Mononuclear cell (primary cell): ENCODE results near the gene NUPR1. TPM values are rescaled to one million over a fixed set of nuclear protein-coding genes. Genes with fewer than 3 reads are reported as not detected.
"Not testable (repeated sequence)": the region's sequence is repeated elsewhere in the genome, so short reads cannot be mapped to it uniquely, and the experiment has no call there.

Experiments used
- H3K27me3 ChIP-seq: 2 replicates; pipeline ENCODE4 v1.6.0; 2011; ENCODE audit warnings: low read length, control low read depth; ENCODE audit not compliant: insufficient read depth
- H3K4me1 ChIP-seq: 2 replicates; pipeline ENCODE4 v1.5.1; 2011; ENCODE audit warnings: mild to moderate bottlenecking, low read length, control low read depth; ENCODE audit not compliant: insufficient read depth
- H3K4me3 ChIP-seq: 2 replicates; pipeline ENCODE4 v1.5.1; 2011; ENCODE audit warnings: mild to moderate bottlenecking, low read length, moderate library complexity
- H3K9me3 ChIP-seq: 2 replicates; pipeline ENCODE4 v1.5.1; 2011; ENCODE audit warnings: low read depth, mild to moderate bottlenecking, control low read depth, low read length
- total RNA-seq: library from RNA; depleted of rRNA; stranded (reverse); fragments of >200 nt; gene quantifications from one replicate; pipeline ENCODE4 v1.2.3, GENCODE V29; 2012

Gene NUPR1
- total RNA-seq, 1 donor = under 0.01 TPM

DNA sequence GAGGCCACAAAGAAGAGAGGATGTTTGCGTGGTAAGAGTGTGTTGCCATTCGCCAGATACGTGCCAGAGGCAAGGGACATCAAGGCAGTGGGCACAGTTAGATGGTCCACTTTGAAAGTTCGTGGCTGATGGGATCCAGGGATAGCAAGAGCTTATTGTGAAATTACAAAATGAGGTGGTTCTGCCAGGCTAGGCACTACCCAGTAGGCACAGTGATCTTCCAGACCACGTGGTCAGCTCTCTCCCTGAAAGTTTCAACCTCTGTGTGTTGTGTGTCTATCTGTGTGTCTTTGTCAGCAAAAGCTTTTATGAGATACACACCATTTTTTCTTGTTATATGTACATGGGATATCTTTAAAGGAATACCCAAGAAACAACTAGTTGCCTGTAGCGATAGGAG lies 24.4 kb upstream of the NUPR1 start:
- H3K4me3 ChIP-seq = no peak overlapping the region
- no peaks in the 10 kb centered on the region for H3K4me1 ChIP-seq
- H3K27me3 ChIP-seq = no peaks in the 10 kb centered on the region
- peaks cover 8% of the 10 kb centered on the region for H3K9me3 ChIP-seq

DNA sequence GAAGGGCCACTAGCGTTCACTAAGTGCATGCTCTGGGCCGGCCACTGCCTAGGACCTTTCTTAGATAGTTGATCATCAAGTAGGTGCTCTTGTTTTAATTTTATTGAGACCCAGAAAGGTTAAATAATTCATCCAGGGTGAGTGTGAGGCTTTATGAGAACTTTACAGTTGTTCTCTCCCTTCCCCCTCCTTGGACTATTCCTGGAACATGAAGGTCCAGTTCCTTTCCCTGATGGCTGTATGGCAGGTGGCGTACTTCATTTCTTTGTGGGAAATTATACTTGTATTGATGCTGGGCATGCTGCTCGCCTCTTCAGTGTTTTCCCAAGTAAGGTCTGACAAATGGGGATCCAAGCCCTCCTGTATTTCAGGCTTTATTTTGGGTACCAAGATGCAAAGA lies 23.4 kb upstream of the NUPR1 start:
- no peak overlapping the region for H3K4me3 ChIP-seq
- H3K4me1 ChIP-seq = no peaks in the 10 kb centered on the region
- H3K9me3 ChIP-seq = peaks cover 5% of the 10 kb centered on the region
- no peaks in the 10 kb centered on the region for H3K27me3 ChIP-seq

DNA sequence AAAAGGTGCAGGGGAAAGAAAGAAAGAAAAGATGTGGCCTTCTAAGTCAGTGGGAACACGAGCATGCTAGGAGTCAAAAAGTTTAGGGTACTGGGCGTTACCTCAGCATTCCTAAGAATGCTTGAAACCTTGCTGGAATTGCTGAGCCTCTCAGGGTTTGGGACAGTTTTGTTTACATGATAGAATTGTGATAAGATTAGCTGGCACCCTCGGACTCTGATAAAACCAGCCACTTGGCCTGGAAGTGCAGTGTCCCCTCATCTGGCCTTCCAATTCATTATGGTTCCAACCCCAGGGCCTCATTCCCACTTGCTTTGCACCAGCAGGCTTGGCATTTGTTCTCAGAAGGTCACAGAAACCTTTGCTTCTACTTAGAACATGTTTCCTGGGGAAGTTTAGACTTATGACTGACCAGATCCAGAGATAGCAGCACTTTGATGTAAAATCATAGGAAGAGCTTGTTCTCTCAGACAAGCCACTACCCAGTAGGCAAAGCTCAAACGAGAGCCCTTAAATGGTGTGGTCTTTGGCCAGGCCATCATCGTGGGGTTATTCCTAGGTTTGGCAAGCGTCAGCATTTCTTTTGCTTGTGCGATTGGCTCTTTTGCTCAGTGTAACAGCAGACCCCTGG lies 22.9 kb upstream of the NUPR1 start:
- Histone ChIP-seq H3K4me3 (no peak overlapping the region), H3K9me3 (no peaks in the 10 kb centered on the region), H3K4me1 (peaks cover 2% of the 10 kb centered on the region), H3K27me3 (no peaks in the 10 kb centered on the region)

DNA sequence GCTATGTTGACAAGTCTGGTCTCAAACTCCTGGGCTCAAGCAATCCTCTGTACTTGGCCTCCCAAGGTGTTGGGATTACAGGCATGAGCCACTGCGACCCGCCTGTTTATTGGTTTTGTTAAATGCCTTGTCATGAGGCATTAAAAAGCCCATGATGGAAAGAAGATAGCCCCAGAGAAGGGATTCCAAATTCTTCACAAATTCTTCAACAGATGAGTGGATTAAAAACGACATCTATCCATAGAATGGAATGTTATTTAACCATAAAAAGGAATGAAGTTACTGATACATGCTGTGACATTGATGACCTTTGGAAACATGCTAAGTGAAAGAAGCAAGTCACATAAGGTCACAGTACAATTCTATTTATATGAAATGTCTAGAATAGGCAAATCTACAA lies 19.7 kb upstream of the NUPR1 start:
- Histone ChIP-seq H3K4me1 (peaks cover 23% of the 10 kb centered on the region), H3K27me3 (no peaks in the 10 kb centered on the region), H3K9me3 (no peaks in the 10 kb centered on the region), H3K4me3 (no peak overlapping the region)

DNA sequence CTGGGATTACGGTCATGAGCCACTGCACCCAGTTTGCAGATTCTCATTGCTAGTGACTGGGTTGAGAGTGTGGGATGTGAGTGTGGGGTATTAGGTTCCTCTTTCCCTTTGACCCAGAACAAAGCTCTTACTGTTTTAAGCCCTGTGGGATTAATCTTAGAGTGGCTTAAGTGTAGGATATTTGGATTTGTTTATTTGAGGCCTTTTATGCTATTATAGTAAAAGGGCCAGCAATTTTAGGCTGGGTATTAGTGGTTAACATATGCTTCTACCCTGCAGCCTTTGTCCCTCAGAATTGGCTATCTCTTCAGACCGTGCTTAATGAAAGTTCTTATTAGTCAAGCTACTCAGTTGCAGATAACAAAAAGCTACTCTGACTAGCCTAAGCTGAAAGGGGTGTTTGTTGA lies 18.1 kb upstream of the NUPR1 start:
- Histone ChIP-seq H3K4me1 (peaks cover 29% of the 10 kb centered on the region), H3K4me3 (no peak overlapping the region), H3K9me3 (no peaks in the 10 kb centered on the region), H3K27me3 (no peaks in the 10 kb centered on the region)

DNA sequence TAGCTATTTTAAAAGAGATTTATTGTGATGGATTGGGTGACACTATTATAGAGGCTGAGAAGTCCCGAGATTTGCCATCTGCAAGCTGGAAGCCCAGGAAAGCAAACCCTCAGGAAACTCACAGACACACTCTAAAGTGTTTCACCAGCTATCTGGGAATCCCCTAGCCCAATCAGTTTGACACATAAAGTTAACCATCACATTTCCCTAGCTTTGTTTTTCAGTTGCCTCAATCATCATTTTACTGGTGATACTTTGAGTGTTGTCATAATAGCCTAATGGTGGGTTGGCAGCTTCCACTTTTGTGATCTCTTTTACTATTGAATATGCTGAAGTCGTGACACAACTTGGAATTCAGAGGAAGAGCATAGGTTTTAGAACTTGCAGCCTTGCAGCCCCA lies 16.8 kb upstream of the NUPR1 start:
- Histone ChIP-seq H3K4me1 (peaks cover 29% of the 10 kb centered on the region), H3K9me3 (no peaks in the 10 kb centered on the region), H3K4me3 (no peak overlapping the region), H3K27me3 (no peaks in the 10 kb centered on the region)

DNA sequence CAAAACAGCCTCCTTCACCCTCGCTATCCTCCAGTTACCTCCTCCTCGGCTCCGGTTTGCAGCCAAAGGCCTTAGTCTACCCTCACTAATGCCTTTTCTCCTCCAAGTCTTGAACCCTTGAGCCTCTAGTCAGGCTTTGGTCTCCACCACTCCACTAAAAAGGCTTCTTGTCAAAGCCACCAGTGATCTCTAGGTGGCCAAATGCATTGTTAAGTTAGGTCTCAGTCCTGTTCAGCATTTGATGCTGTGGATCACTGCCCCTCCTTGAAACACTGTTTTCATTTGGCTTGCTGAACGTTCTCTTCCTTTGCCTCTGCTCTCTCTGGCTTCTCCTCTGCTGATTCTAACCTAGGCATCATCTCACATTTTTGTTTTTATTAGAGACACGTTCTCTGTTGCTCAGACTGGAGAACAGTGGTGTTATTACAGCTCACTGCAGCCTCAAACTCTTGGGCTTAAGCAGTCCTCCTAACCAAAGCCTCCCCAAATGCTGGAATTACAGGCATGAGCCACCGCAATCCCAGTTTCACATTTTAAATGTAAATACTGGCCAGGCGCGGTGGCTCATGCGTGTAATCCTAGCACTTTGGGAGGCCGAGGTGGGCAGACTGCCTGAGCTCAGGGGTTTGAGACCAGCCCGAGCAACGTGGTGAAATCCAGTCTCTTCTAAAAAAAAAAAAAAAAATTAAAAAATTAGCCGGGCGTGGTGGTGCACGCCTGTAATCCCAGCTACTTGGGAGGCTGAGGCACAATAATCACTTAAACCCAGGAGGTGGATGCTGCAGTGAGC lies 16.1 kb upstream of the NUPR1 start:
- no peaks in the 10 kb centered on the region for H3K9me3 ChIP-seq
- H3K4me1 ChIP-seq = peaks cover 29% of the 10 kb centered on the region
- peak overlapping the region; percentile 43 for H3K4me3 ChIP-seq
- no peaks in the 10 kb centered on the region for H3K27me3 ChIP-seq

DNA sequence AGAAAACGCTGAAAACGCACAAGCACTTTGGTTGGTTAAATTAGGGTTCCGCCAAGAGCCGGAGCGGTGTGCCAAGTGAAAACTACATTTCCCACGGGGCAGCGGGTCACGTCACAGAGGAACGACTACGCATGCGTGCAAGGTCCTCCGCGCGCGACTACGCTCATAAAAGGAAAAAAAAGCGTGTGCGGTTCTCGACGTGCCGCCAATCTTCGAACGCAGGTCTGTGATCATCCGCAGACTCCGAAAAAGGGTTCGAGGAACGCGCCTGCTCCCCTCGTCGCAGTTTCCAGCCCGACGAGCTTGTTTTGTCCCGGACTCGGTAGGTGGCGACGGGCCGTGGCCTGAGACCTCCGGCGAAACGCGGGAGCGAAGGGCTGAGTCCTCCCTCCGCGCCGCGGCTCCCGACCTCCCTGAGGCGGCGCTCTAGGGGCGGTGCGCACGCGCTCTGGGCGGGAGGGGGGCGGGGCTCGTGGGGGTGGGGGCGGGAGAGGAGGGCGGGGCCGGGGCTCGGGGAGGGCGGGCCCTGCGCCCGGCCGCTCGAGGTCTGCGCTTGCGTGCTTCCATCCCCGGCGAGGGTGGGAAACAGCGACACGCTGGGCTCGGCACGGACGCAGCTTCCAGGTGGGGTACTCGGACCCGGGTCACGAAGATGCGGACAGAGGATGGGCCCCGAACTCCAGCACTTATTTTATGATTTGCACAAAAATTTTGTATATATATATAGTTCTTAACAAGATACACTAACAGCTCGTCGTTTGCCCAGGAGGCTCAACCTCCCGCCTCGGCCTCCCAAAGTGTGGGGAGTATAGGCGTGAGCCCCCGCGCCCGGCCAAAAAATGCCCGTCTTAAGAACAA lies 15.2 kb upstream of the NUPR1 start, which contains the start of gene SGF29:
Gene SGF29 (plus strand): TSS at position 145 of the 858 bp plus-strand sequence. CDS start 27,150 bp downstream, outside the sequence.
- peaks cover 29% of the 10 kb centered on the region for H3K4me1 ChIP-seq
- H3K9me3 ChIP-seq = no peaks in the 10 kb centered on the region
- H3K4me3 ChIP-seq = peak within 1 kb of the TSS; percentile 63
- H3K27me3 ChIP-seq = no peaks in the 10 kb centered on the region

DNA sequence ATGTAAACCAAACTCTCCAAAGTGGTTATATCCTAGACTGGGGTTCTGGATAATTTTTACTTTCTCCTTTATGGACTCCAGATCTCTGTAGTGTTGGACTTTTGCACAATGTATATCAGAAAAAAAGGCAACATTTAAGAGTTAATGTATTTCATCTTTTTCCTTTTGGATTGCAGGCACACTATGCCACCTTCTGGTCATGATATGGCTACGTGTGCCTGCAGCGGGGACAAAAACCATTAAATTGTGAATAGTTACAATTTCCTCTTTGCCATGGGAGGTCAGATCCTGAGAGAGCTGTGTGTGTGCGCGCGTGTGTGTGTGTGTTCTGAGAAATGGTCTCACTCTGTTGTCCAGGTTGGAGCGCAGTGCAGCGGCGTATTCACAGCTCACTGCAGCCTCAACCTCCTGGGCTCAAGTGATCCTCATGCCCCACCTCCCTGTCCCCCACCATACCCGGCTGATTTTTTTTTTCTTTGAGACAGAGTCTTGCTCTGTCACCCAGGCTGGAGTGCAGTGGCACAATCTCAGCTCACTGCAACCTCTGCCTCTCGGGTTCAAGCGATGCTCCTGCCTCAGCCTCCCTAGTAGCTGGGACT lies 10.6 kb upstream of the NUPR1 start:
- H3K4me3 ChIP-seq = no peak overlapping the region
- H3K4me1 ChIP-seq = peaks cover 12% of the 10 kb centered on the region
- H3K9me3 ChIP-seq = no peaks in the 10 kb centered on the region
- H3K27me3 ChIP-seq = no peaks in the 10 kb centered on the region

DNA sequence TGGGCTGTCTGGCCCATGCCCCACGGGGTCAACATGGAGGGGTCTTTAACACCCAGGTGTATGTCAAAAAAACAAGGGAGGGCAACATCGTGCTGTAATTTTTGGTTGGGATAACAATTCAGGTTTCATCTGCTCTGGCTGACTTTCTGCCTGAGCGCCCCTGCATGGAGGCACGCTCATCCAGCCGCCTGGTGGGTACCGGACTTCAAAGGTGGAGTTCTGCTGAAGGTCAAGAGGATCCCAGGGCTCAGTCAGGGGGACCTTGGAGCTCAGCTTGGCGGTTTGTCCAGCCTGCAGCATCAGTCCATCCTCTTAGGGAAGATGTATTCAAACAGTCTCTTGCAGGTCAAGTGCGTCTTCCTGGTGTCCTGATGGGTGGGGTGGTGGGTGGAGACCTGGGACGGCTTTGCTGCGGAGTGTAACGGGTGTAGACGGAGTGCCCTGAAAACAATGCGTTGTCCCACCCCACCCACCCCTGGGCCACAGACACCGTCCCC lies 9.6 kb upstream of the NUPR1 start:
- no peaks in the 10 kb centered on the region for H3K27me3 ChIP-seq

DNA sequence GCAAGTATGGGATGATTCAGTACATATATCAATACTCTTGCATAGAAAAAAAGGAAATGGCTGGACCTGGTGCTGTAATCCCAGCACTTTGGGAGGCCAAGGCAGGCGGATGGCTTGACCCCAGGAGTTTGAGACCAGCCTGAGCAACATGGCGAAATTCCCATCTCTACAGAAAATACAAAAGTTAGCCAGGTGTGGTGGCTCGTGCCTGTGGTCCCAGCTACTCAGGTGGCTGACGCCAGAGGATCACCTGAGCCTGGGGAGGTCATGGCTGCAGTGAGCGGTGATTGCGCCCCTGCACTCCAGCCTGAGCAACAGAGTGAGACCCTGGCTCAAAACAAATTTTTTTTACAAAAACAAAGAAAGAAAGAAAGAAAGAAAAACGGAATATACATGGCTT lies 7.9 kb upstream of the NUPR1 start:
- peaks cover 20% of the 10 kb centered on the region for H3K4me1 ChIP-seq
- H3K4me3 ChIP-seq = no peak overlapping the region
- no peaks in the 10 kb centered on the region for H3K9me3 ChIP-seq
- H3K27me3 ChIP-seq = no peaks in the 10 kb centered on the region

More for the DNA sequence above, 9.6 kb upstream of the NUPR1 start:
- peaks cover 14% of the 10 kb centered on the region for H3K4me1 ChIP-seq
- no peaks in the 10 kb centered on the region for H3K9me3 ChIP-seq
- no peak overlapping the region for H3K4me3 ChIP-seq

DNA sequence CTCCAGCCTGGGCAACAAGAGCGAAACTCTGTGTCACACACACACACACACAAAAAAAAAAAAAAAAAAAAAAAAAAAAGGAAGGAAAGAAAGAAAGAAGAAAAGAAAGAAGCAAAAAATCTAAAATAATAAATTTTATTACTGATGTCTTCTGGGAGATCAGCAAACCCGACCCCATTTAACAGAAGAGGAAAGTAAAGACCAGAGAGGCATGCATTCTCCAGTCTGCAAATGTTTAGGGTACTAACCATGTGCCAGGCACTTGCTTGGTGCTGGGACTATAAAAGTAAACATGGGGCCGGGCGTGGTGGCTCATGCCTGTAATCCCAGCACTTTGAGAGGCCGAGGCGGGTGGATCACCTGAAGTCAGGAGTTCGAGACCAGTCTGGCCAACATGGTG lies 7.2 kb upstream of the NUPR1 start:
- not testable (repeated sequence) for H3K9me3 ChIP-seq, H3K4me3 ChIP-seq, H3K27me3 ChIP-seq
- peaks cover 20% of the 10 kb centered on the region for H3K4me1 ChIP-seq

DNA sequence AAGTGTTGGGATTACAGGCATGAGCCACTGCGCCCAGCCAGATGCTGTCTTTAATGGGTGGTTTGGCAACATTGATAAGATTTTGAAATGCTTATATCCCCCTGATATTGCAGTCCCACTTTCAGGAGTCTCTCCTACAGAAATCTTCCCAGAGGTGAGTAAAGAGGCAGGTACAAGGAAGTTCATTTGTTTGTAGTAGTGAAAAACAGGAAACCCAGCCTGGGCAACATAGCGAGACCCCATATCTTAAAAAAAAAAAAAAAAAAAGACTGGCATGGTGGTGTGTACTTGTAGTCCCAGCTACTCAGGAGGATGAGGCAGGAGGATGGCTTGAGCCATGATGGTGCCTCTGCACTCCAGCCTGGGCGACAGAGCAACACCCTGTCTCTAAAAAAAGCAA lies 6.2 kb upstream of the NUPR1 start:
- H3K9me3 ChIP-seq = no peaks in the 10 kb centered on the region
- no peaks in the 10 kb centered on the region for H3K27me3 ChIP-seq
- H3K4me3 ChIP-seq = no peak overlapping the region
- peaks cover 20% of the 10 kb centered on the region for H3K4me1 ChIP-seq

DNA sequence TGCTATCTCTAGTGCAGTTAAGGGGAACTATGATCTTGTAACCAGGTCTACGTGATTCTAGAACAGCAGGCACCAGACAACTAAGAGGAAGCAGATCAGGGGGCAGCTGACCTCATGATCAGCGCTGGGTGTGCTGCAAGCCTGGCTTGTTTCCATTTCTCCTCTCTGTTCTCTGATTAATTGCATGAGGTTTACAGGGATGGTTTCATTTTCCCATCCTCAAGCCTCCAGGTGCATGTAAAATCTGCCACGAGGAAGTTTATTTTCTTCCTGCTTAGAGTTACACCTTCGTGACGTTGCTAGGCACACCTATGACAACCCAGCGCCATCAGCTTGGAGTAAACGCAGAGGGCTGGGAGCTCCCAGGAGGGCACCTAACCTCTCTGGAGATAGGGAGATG lies 4.3 kb upstream of the NUPR1 start:
- Histone ChIP-seq H3K27me3 (no peaks in the 10 kb centered on the region), H3K4me3 (no peak overlapping the region), H3K4me1 (peaks cover 33% of the 10 kb centered on the region)

DNA sequence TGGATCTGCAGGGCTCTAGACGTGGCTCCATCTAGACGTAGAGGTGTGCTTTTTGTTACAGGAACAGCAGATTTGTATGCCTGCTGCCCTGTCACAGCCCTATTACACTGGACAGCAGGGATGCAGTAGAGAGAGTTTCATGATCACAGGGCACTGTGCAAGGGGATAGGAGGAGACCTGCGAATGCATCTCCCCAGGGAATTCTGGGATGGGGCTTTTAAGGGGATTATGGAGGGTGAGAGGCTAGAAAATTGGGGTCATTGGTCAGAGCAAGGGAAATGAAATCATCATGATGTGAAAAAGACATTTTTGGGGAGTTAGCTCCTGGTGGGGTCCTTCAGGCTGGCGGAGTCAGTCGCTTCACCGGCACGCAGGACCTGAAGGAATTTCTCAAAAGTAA lies 3.9 kb upstream of the NUPR1 start:
- Histone ChIP-seq H3K9me3 (no peaks in the 10 kb centered on the region), H3K4me3 (no peak overlapping the region), H3K4me1 (peaks cover 34% of the 10 kb centered on the region), H3K27me3 (no peaks in the 10 kb centered on the region)

More for the DNA sequence above, 4.3 kb upstream of the NUPR1 start:
- no peaks in the 10 kb centered on the region for H3K9me3 ChIP-seq
